MM.1S (cell line): ENCODE measurements around the gene SMKR1.

Source experiments
- DNase-seq: peaks from one replicate; pipeline ENCODE4 v3.0.0-alpha.2; 2015
- H2AFZ ChIP-seq: fragments of 300-600 bp; sonication (generic); 2 replicates; pipeline ENCODE4 v1.6.0; 2016; ENCODE audit warnings: antibody characterized with exemption, low read length
- H3F3A ChIP-seq: fragments of 300-600 bp; sonication (generic); 2 replicates; pipeline ENCODE4 v1.6.1; 2016; ENCODE audit warnings: mild to moderate bottlenecking, antibody characterized with exemption, low read length, moderate library complexity, mixed read lengths; ENCODE audit not compliant: insufficient read depth
- H3K27ac ChIP-seq: fragments of 300-600 bp; sonication (generic); 2 replicates; pipeline ENCODE4 v1.5.1; 2016; ENCODE audit warnings: mild to moderate bottlenecking, low read length
- H3K27me3 ChIP-seq: fragments of 300-600 bp; sonication (generic); replicated peaks from 2 replicates; pipeline ENCODE4 v1.6.0; 2016; ENCODE audit warnings: low read length; ENCODE audit not compliant: insufficient read depth
- H3K36me3 ChIP-seq: fragments of 300-600 bp; sonication (generic); replicated peaks from 2 replicates; pipeline ENCODE4 v1.6.1; 2016; ENCODE audit warnings: mild to moderate bottlenecking, low read length, mixed read lengths; ENCODE audit not compliant: insufficient read depth
- H3K4me1 ChIP-seq: fragments of 300-600 bp; sonication (generic); 2 replicates; pipeline ENCODE4 v1.6.1; 2016; ENCODE audit warnings: low read length, mixed read lengths
- H3K4me2 ChIP-seq: fragments of 300-600 bp; sonication (generic); 2 replicates; pipeline ENCODE4 v1.6.0; 2016; ENCODE audit warnings: low read depth, low read length
- H3K4me3 ChIP-seq: fragments of 300-600 bp; sonication (generic); 2 replicates; pipeline ENCODE4 v1.5.1; 2016; ENCODE audit warnings: low read length, mixed read lengths
- H3K79me2 ChIP-seq: fragments of 300-600 bp; sonication (generic); 2 replicates; pipeline ENCODE4 v1.6.1; 2016; ENCODE audit warnings: mixed run types, low read length, mixed read lengths
- H3K9ac ChIP-seq: fragments of 300-600 bp; sonication (generic); 2 replicates; pipeline ENCODE4 v1.6.1; 2016; ENCODE audit warnings: low read length, mixed read lengths
- H3K9me2 ChIP-seq: fragments of 300-600 bp; sonication (generic); replicated peaks from 2 replicates; pipeline ENCODE4 v1.6.1; 2016; ENCODE audit warnings: mild to moderate bottlenecking, low read length, mixed read lengths; ENCODE audit not compliant: insufficient read depth
- H3K9me3 ChIP-seq: fragments of 300-600 bp; sonication (generic); replicated peaks from 2 replicates; pipeline ENCODE4 v1.6.1; 2016; ENCODE audit warnings: mild to moderate bottlenecking, low read length, mixed read lengths; ENCODE audit not compliant: insufficient read depth
- H4K20me1 ChIP-seq: fragments of 300-600 bp; sonication (generic); 2 replicates; pipeline ENCODE4 v1.6.1; 2016; ENCODE audit warnings: mild to moderate bottlenecking, low read length, moderate library complexity, mixed read lengths; ENCODE audit not compliant: insufficient read depth
- CTCF ChIP-seq: fragments of 300-600 bp; sonication (generic); IDR thresholded peaks from 2 replicates; pipeline ENCODE4 v1.5.1; 2016; ENCODE audit warnings: antibody characterized with exemption, low read length, mixed read lengths
- EZH2 ChIP-seq: fragments of 300-600 bp; sonication (generic); optimal IDR thresholded peaks from 2 replicates; pipeline ENCODE3; 2017; ENCODE audit warnings: low read depth, mild to moderate bottlenecking, antibody characterized with exemption, low read length, mixed read lengths
- EZH2phosphoT487 ChIP-seq: fragments of 300-600 bp; sonication (generic); IDR thresholded peaks from 2 replicates; pipeline ENCODE4 v1.6.1; 2018; ENCODE audit warnings: antibody characterized with exemption, low read length

Gene SMKR1

GRCh38 chr7:129553899-129554461 lies 51.6 kb downstream of the SMKR1 start:
- Histone ChIP-seq H4K20me1 (no peaks in the 10 kb centered on the region), H3K27ac (no peak overlapping the region), H3K27me3 (no peaks in the 10 kb centered on the region), H2AFZ (0 out of 2 replicates have a peak overlapping the region, but pooled peaks have one; percentile 43), H3K4me2 (no peak overlapping the region), H3K9ac (no peak overlapping the region), H3K9me3 (no peaks in the 10 kb centered on the region), H3K36me3 (no peaks in the 10 kb centered on the region), H3K9me2 (no peaks in the 10 kb centered on the region), H3K4me1 (no peaks in the 10 kb centered on the region), H3K79me2 (no peaks in the 10 kb centered on the region), H3F3A (no peaks in the 10 kb centered on the region), H3K4me3 (no peak overlapping the region)
- DNase-seq, result no peak
- TF ChIP-seq EZH2 (no peak), EZH2phosphoT487 (no peak), CTCF (no peak)

GRCh38 chr7:129556607-129557133 lies 54.3 kb downstream of the SMKR1 start:
- Histone ChIP-seq H3K9me2 (no peaks in the 10 kb centered on the region), H3K79me2 (no peaks in the 10 kb centered on the region), H3K9ac (no peak overlapping the region), H3K4me1 (no peaks in the 10 kb centered on the region), H2AFZ (no peak overlapping the region), H3K9me3 (no peaks in the 10 kb centered on the region), H3K27me3 (no peaks in the 10 kb centered on the region), H3K36me3 (no peaks in the 10 kb centered on the region), H3K27ac (no peak overlapping the region), H3F3A (no peaks in the 10 kb centered on the region), H4K20me1 (no peaks in the 10 kb centered on the region), H3K4me3 (no peak overlapping the region), H3K4me2 (no peak overlapping the region)
- no peak for DNase-seq
- TF ChIP-seq EZH2phosphoT487 (no peak), CTCF (no peak), EZH2 (no peak)

- no peak overlapping the region for H3K4me3 ChIP-seq
Measured at GRCh38 chr7:129557686-129558481, 55.6 kb downstream of the SMKR1 start.

More at GRCh38 chr7:129557686-129558481, 55.6 kb downstream of the SMKR1 start:
- no peaks in the 10 kb centered on the region for H3K27me3 ChIP-seq
- no peak overlapping the region for H3K27ac ChIP-seq
- no peaks in the 10 kb centered on the region for H3K9me2 ChIP-seq
- H3F3A ChIP-seq, result no peaks in the 10 kb centered on the region
- no peaks in the 10 kb centered on the region for H3K79me2 ChIP-seq
- no peaks in the 10 kb centered on the region for H3K4me1 ChIP-seq
- no peak for DNase-seq
- H3K9me3 ChIP-seq, result no peaks in the 10 kb centered on the region
- H2AFZ ChIP-seq, result no peak overlapping the region
- TF ChIP-seq CTCF (no peak), EZH2 (no peak), EZH2phosphoT487 (no peak)
- no peak overlapping the region for H3K4me2 ChIP-seq
- no peaks in the 10 kb centered on the region for H3K36me3 ChIP-seq
- H4K20me1 ChIP-seq, result no peaks in the 10 kb centered on the region
- H3K9ac ChIP-seq, result no peak overlapping the region
